GM08714 (cell line): ENCODE measurements around the gene OSBPL1A.

Source experiments
- H3K4me3 ChIP-seq: fragments of 200-500 bp; sonication (Bioruptor generic); 2 replicates; pipeline ENCODE4 v1.5.1; 2014; ENCODE audit warnings: mild to moderate bottlenecking, low read length, inconsistent platforms
- ZNF274 ChIP-seq: IDR thresholded peaks from 2 replicates; pipeline ENCODE4 v1.6.1; 2012; ENCODE audit warnings: mild to moderate bottlenecking, low read depth, low read length

OSBPL1A gene

GRCh38 chr18:24249716-24250115, 147.9 kb downstream of the OSBPL1A start:
- TF ChIP-seq ZNF274, result no peak
- H3K4me3 ChIP-seq, result no peak overlapping the region

GRCh38 chr18:24248359-24248758, 149.3 kb downstream of the OSBPL1A start:
- no peak overlapping the region for H3K4me3 ChIP-seq
- no peak for TF ChIP-seq ZNF274

- no peak for TF ChIP-seq ZNF274
- H3K4me3 ChIP-seq, result no peak overlapping the region
These were observed 151.5 kb downstream of the OSBPL1A start for GRCh38 chr18:24246143-24246542.

- H3K4me3 ChIP-seq, result no peak overlapping the region
- TF ChIP-seq ZNF274, result no peak
These were observed 152.9 kb downstream of the OSBPL1A start for GRCh38 chr18:24244698-24245097.

- no peak overlapping the region for H3K4me3 ChIP-seq
- no peak for TF ChIP-seq ZNF274
These were observed 153.9 kb downstream of the OSBPL1A start for GRCh38 chr18:24243677-24244076.

- H3K4me3 ChIP-seq, result no peak overlapping the region
- no peak for TF ChIP-seq ZNF274
These were observed 158.3 kb downstream of the OSBPL1A start for GRCh38 chr18:24239341-24239740.

GRCh38 chr18:24238387-24238786, 159.2 kb downstream of the OSBPL1A start:
- H3K4me3 ChIP-seq, result no peak overlapping the region
- TF ChIP-seq ZNF274, result no peak

- TF ChIP-seq ZNF274, result no peak
- no peak overlapping the region for H3K4me3 ChIP-seq
These were observed 162.7 kb downstream of the OSBPL1A start for GRCh38 chr18:24234850-24235418.

- TF ChIP-seq ZNF274, result no peak
- H3K4me3 ChIP-seq, result no peak overlapping the region
These were observed 163.3 kb downstream of the OSBPL1A start for GRCh38 chr18:24234330-24234729.

GRCh38 chr18:24232800-24233199, 164.8 kb downstream of the OSBPL1A start:
- no peak for TF ChIP-seq ZNF274
- H3K4me3 ChIP-seq, result no peak overlapping the region

GRCh38 chr18:24231773-24232735, 165.6 kb downstream of the OSBPL1A start:
- no peak for TF ChIP-seq ZNF274
- no peak overlapping the region for H3K4me3 ChIP-seq

- no peak overlapping the region for H3K4me3 ChIP-seq
- no peak for TF ChIP-seq ZNF274
These were observed 166.9 kb downstream of the OSBPL1A start for GRCh38 chr18:24230766-24231165.

GRCh38 chr18:24228667-24229041, 169.0 kb downstream of the OSBPL1A start:
- H3K4me3 ChIP-seq, result no peak overlapping the region
- no peak for TF ChIP-seq ZNF274

GRCh38 chr18:24227977-24228666, 169.5 kb downstream of the OSBPL1A start:
- no peak overlapping the region for H3K4me3 ChIP-seq
- no peak for TF ChIP-seq ZNF274

- no peak for TF ChIP-seq ZNF274
- H3K4me3 ChIP-seq, result no peak overlapping the region
These were observed 177.3 kb downstream of the OSBPL1A start for GRCh38 chr18:24220318-24220688.
